Measurements from ENCODE around the gene MCL1.
A peak's percentile ranks its signal among the peaks of the same experiment; 100 is the strongest.
"Not testable (repeated sequence)": the region's sequence is repeated elsewhere in the genome, so short reads cannot be mapped to it uniquely, and the experiment has no call there.

Gene MCL1

DNA sequence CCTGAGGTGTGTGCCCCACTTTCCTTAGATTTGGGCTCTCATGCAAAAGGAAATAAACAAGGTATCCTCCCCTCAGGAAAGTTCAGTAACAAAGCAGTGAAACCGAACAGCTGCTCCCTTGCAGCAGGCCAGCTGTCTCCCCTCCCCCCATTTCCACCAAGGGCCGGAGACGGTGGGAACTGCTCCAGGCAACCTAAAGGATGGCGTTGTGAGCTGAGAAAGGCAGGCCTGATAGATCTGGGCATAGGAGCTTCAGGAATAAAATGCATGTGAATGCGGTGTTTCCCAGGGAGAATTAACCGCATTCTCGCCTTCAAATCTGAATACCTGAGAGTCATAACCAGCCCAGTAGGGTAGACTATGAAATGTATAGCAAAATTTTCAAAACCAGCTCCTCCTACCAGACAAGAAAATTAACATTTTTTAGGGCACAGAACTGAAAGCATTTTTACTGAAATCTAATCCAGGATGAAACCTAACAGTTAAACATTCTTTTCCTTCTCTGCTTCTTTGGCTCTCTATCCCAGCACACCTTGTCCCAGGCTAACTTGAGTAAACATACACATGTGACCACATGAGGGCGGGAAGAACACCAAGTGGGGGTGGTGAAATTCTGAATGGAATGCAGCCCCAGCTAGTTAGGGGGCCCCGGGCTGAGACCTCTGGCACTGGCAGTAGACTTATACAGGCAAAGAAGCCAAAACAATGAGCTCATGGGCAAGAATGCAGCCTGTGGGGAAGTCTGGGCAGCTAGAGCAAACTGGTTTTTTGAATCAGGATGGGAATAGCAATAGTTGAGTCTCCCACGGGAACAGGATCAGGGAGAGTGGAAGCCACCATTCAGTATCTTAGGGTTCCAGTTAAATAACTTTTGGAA is 11.5 kb downstream of the MCL1 start:
- DNase-seq, result peak in 1 of 2 experiments; percentile 60
- no peak for TF ChIP-seq GATA1 (IDR thresholded peaks at IDR 0.05; ENCODE audit: low read depth, low read length)
- TF ChIP-seq POLR2A (IDR thresholded peaks at IDR 0.05; ENCODE audit: low read length), result no peak

DNA sequence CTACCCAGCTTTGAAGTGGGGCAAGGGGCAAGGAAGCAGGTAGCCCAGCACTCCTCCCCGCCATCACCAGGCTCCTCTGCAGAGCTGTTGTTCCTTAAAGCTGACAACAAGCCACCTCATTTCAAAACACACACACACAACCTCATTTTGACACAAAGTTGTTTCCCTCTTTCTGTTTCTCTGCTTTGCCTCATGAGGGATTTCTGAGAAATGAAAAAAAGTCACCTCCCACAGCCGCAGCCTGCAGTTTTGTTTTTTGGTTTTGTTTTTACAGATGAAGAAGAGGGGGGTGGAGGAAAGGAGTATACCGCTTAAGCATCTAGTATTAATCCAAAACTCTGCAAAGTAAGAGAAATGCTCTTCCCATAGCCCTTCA is 12.1 kb downstream of the MCL1 start:
- DNase-seq, result peak in 1 of 2 experiments; percentile 62
- TF ChIP-seq GATA1 (IDR thresholded peaks at IDR 0.05; ENCODE audit: low read depth, low read length) (no peak), POLR2A (IDR thresholded peaks at IDR 0.05; ENCODE audit: low read length) (no peak)

GRCh38 chr1:150566589-150567340 is 12.6 kb downstream of the MCL1 start:
- no peak for TF ChIP-seq GATA1 (IDR thresholded peaks at IDR 0.05; ENCODE audit: low read depth, low read length)
- no peak for TF ChIP-seq POLR2A (IDR thresholded peaks at IDR 0.05; ENCODE audit: low read length)
- DNase-seq, result no peak

DNA sequence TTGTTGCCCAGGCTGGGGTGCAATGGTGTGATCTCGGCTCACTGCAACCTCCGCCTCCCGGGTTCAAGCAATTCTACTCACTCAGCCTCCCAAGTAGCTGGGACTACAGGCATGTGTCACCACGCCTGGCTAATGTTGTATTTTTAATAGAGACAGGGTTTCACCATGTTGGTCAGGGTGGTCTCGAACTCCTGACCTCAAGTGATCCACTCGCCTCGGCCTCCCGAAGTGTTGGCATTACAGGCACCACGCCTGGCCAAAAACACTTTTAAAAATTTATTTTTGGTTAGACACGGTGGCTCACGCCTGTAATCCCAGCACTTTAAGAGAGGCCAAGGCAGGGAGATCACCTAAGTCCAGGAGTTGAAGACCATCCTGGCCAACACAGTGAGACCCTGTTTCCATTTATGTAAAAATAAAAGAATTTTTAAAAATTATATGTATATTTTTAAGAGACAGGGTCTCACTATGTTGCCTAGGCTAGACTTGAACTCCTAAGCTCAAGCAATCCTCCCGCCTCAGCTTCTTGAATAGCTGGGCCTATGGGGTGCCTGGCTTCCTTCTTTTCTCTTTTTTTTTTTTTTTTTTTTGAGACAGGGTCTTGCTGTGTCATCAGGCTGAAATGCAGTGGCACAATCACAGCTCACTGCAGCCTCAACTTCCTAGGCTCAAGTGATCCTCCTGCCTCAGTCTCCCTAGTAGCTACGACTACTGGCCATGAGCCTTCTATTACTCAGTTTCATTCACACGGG is 14.0 kb downstream of the MCL1 start:
- not testable (repeated sequence) for DNase-seq

DNA sequence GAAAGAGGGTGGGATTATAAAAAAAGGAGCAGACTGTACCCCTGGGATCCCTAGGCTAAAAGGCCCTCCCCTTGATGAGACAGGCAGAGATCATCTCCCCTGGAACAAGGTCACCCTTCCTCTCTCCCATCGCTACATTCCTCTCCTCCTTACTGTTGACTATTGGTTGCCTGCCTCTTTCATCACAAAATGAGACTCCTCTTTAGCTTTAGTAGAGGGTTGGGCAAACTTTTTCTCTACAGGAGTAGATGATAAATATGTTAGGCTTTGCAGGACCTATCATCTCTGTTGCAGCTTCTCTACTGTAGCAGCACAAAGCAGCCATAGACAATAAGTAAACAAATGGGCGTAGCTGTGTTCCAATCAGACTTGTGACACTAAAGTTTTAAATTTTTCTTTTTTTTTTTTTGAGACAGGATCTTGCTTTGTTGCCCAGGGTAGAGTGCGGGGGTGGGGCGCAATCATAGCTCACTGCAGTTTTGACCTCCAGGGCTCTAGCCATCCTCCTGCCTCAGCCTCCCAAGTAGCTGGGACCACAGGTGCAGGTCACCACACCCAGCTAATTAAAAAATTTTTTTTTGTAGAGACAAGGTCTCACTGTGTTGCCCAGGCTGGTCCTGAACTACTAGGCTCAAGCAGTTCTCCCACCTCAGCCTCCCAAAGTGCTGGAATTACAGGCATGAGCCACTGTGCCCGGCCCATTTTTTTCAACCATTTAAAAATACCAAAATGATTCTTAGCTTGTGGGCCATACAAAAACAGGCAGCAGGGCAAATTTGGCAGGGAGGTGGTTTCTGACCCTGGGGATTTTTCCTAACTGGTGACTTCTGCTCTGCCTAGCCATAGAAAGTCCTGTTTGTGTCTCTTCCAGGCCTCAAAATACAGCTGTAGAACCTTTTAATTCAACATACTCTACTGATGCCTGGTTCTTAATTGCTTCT is 15.1 kb downstream of the MCL1 start:
- peak; percentile 41 to 73 for DNase-seq
- peak; percentile 36 for TF ChIP-seq POLR2A (IDR thresholded peaks at IDR 0.05; ENCODE audit: low read length)
- TF ChIP-seq GATA1 (IDR thresholded peaks at IDR 0.05; ENCODE audit: low read depth, low read length), result no peak

DNA sequence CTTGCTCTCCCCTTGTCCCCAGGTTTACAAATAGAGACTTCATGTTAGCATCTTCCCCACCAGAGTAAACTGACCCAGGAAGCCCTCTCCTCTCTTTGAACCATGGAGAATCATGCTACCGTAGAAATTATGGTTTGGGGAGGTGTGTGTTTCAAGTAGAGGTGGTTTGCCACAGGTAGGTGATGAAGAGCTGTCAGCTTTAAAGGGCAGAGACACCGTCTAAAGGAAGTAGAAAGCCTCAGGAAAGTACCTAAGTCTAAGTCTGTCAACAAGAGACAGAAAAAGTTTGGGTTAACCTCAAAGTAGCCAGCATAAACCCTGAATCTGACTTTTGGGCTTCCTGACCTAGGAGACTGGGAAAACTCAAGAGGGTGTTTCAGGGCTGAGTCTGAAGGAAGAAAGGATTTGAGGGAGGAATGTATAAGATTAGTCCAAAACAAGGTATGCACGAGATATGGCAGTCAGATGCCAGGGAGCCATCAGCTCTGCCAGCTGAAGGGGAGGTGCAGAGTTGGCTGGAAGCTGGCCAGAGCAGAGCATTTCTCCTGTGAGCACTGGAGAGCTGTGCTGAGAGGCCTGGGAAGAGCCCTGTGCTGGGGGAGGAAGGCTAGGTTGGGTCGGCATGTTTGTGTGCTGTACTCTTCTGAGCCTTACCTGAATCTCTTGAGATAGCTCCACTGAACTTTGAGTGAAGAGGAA is 15.9 kb downstream of the MCL1 start:
- DNase-seq, result peak; percentile 58 to 71
- peak; percentile 51 for TF ChIP-seq POLR2A (IDR thresholded peaks at IDR 0.05; ENCODE audit: low read length)
- TF ChIP-seq GATA1 (IDR thresholded peaks at IDR 0.05; ENCODE audit: low read depth, low read length), result no peak

- DNase-seq, result peak; percentile 51 to 61
- no peak for TF ChIP-seq POLR2A (IDR thresholded peaks at IDR 0.05; ENCODE audit: low read length)
- no peak for TF ChIP-seq GATA1 (IDR thresholded peaks at IDR 0.05; ENCODE audit: low read depth, low read length)
Observed at GRCh38 chr1:150562446-150563339, 16.7 kb downstream of the MCL1 start.

DNA sequence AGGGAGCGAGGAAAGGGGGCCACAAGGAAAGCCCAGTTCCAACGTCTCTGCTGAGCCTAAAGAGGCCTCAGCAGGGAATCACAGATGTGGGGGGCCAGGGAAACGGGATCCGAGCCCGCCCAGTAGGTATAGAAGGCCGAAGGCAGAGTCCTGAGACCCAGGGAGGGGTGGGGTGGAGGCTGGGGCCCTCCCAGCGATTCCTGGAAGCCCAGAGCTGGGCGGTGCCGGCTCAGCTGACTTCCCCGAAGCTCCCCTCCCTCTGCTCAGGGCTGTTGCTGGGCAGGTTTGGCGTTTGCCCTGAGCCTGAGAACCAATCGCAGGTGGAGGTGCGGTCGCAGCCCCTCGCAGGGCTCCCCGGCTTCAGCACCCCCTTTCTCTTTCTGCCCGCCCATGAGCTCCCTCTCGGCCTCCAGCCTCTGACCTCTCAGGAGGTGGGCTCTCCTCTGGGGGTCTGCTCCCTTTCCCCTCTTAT is 17.4 kb downstream of the MCL1 start:
- TF ChIP-seq GATA1 (IDR thresholded peaks at IDR 0.05; ENCODE audit: low read depth, low read length) (no peak), POLR2A (IDR thresholded peaks at IDR 0.05; ENCODE audit: low read length) (peak; percentile 34)
- peak; percentile 91 to 94 for DNase-seq

- TF ChIP-seq GATA1 (IDR thresholded peaks at IDR 0.05; ENCODE audit: low read depth, low read length) (no peak), POLR2A (IDR thresholded peaks at IDR 0.05; ENCODE audit: low read length) (peak; percentile 82)
- DNase-seq, result peak; percentile 84 to 92
Observed at GRCh38 chr1:150561254-150561973, 18.0 kb downstream of the MCL1 start.

DNA sequence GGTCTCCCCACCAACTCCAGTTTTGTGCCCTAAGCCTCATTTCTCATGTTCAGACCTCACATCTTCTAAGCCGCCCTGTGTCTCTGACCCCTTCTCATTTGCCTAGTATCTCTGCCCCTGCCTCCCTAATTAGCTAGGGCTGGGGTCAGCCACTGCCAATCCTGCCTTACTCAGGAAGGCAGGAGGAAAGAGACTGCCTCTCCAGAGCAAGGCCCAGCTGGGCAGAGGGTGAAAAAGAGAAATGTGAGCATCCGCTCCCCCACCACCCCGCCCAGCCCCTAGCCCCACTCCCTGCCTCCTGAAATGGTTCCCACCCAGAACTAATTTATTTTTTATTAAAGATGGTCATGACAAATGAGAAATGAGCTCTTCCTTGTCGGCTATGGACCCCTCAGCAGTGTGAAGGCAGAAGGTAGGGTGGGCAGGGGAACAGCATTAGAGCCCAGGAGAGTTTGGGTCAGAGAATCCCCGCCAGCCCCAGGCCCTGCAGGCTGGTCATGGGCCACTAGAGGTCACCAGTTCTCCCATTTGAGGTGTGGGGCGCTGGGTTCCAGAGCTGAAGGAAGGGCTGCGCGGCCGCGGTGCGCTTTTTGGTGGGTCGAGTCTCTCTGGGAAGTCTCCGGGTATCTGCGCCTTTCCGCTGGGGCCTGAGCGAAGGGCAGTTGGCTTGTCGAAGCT is 18.7 kb downstream of the MCL1 start:
- TF ChIP-seq POLR2A (IDR thresholded peaks at IDR 0.05; ENCODE audit: low read length) (no peak), GATA1 (IDR thresholded peaks at IDR 0.05; ENCODE audit: low read depth, low read length) (no peak)
- peak; percentile 90 to 94 for DNase-seq

Data from erythroblast (primary cell).